Stimulated activated CD4-positive, alpha-beta T cell treated with anti-CD3 and anti-CD28 coated beads, Interleukin-15, amount 100 ng/mL, for 1 hour (primary cell): Measurements from ENCODE around the gene VGLL3.

Experiments used
- DNase-seq, 2 donors: peaks; one replicate each; pipeline ENCODE4 v3.0.0-alpha.2; 2020; ENCODE audit warnings: low read depth in 1 of 2, low spot score in 1 of 2

VGLL3 gene

GRCh38 chr3:86954747-86955146 is 36.2 kb downstream of the VGLL3 start:
- DNase-seq, result no peak

GRCh38 chr3:86954226-86954625 is 36.7 kb downstream of the VGLL3 start:
- DNase-seq, result no peak

- DNase-seq, result no peak
Measured at GRCh38 chr3:86951322-86951721, 39.6 kb downstream of the VGLL3 start.

GRCh38 chr3:86950717-86951116 is 40.2 kb downstream of the VGLL3 start:
- no peak for DNase-seq

- no peak for DNase-seq
Measured at GRCh38 chr3:86949850-86950249, 41.1 kb downstream of the VGLL3 start.

DNA sequence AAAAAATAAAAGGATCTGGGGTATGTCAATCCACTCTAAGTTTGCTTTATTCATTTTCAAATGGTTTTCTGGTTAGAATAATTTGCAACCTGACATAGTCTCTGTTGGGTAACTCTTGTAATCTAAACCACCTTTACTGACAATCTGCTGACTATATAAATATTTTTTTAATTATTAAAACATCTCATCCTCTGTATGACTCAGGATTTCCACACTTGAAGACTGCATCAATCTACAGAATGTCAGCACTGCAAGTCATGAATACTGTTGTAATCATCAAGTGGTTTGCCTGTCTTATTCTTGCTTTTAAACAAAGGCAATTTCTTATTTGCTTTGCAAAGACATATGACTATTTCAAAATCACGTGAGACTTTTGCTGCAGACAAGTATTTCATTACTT is 42.1 kb downstream of the VGLL3 start:
- no peak for DNase-seq

GRCh38 chr3:86942206-86942605 is 48.7 kb downstream of the VGLL3 start:
- DNase-seq, result no peak

- no peak for DNase-seq
Measured at GRCh38 chr3:86938416-86939105, 52.4 kb downstream of the VGLL3 start.

DNA sequence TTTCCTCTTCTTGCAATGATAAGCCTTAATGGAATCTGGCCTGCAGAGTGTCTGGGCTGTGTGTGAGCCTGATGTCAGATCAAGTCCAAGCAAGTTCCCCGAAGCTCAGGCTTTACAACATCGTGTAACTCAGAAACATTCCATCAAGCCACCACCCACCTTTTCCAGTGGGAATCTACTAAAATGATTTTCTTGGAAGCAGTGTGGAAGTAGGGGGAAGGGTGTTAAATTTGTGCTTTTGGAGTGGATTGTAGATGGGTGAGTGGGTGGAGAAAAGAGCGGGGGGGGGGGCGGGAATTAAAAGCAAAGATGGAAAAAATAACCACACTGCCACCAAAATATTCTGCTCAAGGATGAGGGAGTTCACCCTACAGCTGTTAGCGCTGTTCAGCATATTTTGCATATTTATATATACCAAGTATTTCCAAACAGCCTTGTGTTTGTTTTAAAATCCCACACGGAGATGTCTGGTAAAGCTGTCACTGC is 53.6 kb downstream of the VGLL3 start:
- DNase-seq, result no peak

GRCh38 chr3:86934851-86935250 is 56.1 kb downstream of the VGLL3 start:
- no peak for DNase-seq

DNA sequence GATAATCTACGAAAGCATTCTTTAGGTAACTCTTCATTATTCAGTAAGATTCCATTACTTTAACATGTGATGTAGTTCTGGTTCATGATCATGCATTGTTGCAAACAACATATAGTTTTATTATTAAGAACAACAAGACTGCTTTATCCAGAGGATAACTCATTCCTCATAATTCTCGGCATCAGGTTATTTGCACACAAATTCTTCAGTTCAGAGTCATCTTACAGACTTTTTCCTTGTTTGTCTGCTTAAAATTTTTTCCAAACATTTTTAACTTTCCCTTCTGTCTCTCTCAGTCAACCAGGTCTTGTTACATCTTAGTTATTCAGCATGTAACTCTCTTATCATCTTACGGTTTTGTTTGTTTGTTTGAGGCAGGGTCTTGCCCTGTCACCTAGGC is 60.1 kb downstream of the VGLL3 start:
- no peak for DNase-seq

GRCh38 chr3:86930181-86930580 is 60.8 kb downstream of the VGLL3 start:
- DNase-seq, result no peak

DNA sequence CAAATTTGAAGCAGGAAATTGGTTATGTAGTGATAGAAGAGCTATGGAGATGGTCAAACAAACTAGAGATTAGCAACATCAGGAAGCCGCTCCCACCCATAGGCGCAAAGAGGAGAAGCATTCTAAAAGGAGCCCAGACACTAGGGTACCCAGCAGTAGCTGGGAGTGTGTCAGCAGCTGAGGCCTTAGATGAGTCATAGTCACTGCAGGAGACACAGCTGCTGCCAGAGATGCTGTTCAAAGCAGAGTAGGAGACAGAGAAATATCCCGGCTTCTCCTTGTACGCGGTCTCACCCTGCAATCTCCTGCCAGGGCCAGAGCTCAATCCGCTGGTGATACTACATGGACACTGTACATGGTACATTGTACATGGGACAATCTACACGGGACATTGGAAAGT is 61.9 kb downstream of the VGLL3 start:
- DNase-seq, result no peak

DNA sequence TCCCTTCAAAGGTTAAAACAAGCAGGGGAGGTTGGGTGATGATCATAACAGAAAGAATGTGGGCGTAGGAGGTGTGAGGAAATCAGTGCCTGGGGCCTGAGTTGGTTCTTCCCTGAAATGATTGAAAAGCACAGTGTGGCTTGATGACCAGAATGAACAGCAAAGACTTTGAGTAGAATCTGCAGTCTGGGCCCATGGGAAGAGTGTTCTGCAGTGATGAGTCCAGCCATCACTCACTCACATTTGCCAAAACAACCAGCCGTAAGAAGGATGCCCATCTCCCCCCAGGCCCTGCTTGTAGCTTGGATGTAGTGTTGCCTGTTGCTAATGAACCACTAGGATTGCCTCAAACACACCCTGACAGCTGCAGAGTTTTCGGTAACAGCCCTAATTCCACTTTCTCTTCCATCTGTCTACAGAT is 67.9 kb downstream of the VGLL3 start:
- no peak for DNase-seq

- no peak for DNase-seq
Measured at GRCh38 chr3:86921971-86922680, 68.8 kb downstream of the VGLL3 start.

- no peak for DNase-seq
Measured at GRCh38 chr3:86914670-86915069, 76.3 kb downstream of the VGLL3 start.

DNA sequence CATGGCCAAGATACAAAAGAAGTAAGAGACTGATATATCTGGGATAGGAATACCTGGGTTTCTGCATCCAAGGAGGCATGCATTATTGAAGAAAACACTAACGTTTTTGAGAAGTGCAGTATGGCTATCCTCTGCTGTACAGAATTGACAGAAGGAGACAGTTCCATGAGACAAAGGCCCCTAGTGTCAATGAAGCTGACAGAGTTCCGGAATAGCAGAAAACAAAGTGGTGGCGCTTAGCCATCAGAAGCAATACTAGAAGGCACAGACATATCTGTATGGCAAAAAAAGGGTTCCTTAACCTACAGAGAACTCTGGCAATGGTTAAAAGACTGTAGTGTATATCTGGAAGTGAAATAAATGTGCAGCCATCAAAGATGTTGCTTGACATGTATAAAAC is 77.8 kb downstream of the VGLL3 start:
- DNase-seq, result no peak

DNA sequence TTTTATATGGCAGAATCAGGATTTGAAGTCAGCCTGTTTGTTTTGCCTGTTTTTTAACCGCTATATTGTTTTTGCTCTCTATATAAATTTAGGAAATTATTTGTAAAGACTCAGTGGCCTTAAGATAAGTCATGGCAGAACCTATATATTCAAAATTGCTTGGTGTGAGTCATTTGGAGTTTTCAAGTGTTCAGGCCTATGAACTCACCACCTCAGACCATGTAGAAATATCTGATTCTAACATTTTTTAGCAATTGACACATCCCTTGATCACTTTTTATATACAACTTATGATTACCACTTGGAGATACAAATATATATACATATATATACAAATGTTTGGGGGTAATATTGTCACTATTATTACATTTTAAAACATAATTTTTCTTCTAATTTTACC is 95.7 kb downstream of the VGLL3 start:
- DNase-seq, result no peak

DNA sequence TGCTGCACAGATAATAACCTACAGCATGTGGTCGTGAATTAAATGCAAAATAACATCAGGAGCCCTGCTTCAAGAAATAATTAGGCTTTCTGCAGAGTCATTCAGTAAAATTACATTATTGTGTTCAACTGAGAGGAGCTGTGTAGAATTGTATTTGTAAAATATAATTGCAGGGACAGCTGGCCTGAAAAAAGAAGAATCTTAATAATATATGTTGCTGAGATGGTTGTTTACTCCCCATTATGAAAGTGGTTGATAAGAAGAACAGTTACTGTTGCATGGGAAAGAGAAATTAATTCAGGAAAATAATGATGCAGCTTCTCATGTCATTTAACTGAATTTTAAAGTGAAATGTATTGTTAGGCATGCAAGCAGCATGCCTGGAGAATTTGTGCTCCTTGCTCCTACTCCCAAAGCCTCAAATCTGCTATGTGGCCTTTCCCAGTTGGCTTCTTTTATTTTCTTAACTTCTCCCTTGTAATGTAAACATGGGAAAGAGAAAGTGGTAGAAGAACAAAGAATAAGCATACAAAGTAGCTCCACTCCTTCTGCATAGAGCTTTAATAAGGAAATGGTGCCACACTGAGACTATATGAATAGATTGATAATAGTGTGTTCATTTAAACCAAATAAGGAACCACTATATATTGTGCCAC is 100.1 kb downstream of the VGLL3 start:
- DNase-seq, result no peak
